Stimulated activated CD4-positive, alpha-beta T cell treated with anti-CD3 and anti-CD28 coated beads, Interleukin-12 subunit alpha, Interleukin-12 subunit beta, amount 100 ng/mL, for 4 hours (primary cell): ENCODE measurements around the gene BCL2L12.

ENCODE experiments used
- DNase-seq: peaks from one replicate; pipeline ENCODE4 v3.0.0-alpha.2; 2020

The BCL2L12 gene

GRCh38 chr19:49687150-49687549, 21.4 kb downstream of the BCL2L12 start:
- no peak for DNase-seq

GRCh38 chr19:49687566-49688316, 22.0 kb downstream of the BCL2L12 start:
- no peak for DNase-seq

GRCh38 chr19:49688531-49689132, 22.9 kb downstream of the BCL2L12 start:
- DNase-seq, result no peak

- DNase-seq, result peak; percentile 49
These were observed 23.7 kb downstream of the BCL2L12 start, which contains the start of gene ADM5 for GRCh38 chr19:49689133-49690078. ADM5 (plus strand) TSS chr19:49689594; CDS start chr19:49689838, 244 bp downstream.

- no peak for DNase-seq
These were observed 24.4 kb downstream of the BCL2L12 start for GRCh38 chr19:49690079-49690655.

- peak; percentile 57 for DNase-seq
These were observed 25.0 kb downstream of the BCL2L12 start, which contains the start of gene CPT1C for GRCh38 chr19:49690656-49691242. CPT1C (plus strand) TSS chr19:49691116; CDS start chr19:49692253, 1,137 bp downstream.

GRCh38 chr19:49691243-49692146, 25.8 kb downstream of the BCL2L12 start:
- no peak for DNase-seq

- DNase-seq, result no peak
These were observed 26.4 kb downstream of the BCL2L12 start for GRCh38 chr19:49692147-49692506.

- no peak for DNase-seq
These were observed 30.4 kb downstream of the BCL2L12 start for GRCh38 chr19:49696115-49696514.

- no peak for DNase-seq
These were observed 31.1 kb downstream of the BCL2L12 start for GRCh38 chr19:49696865-49697264.

- DNase-seq, result no peak
These were observed 33.6 kb downstream of the BCL2L12 start for GRCh38 chr19:49699364-49699763.

- DNase-seq, result no peak
These were observed 34.8 kb downstream of the BCL2L12 start for GRCh38 chr19:49700563-49700962.

- no peak for DNase-seq
These were observed 35.6 kb downstream of the BCL2L12 start for GRCh38 chr19:49701271-49701786.

- DNase-seq, result no peak
These were observed 39.3 kb downstream of the BCL2L12 start for GRCh38 chr19:49704888-49705642.

- no peak for DNase-seq
These were observed 40.2 kb downstream of the BCL2L12 start for GRCh38 chr19:49705919-49706318.

- no peak for DNase-seq
These were observed 44.7 kb downstream of the BCL2L12 start for GRCh38 chr19:49710372-49710951.

GRCh38 chr19:49712397-49712859, 46.7 kb downstream of the BCL2L12 start:
- no peak for DNase-seq

GRCh38 chr19:49713236-49713845, 47.6 kb downstream of the BCL2L12 start:
- DNase-seq, result no peak

GRCh38 chr19:49716154-49716553, 50.4 kb downstream of the BCL2L12 start:
- DNase-seq, result no peak
